HCT116 (cell line): ENCODE data around the gene PDK2. TPM values are rescaled to one million over a fixed set of nuclear protein-coding genes. Genes with fewer than 3 reads are reported as not detected.

ENCODE experiments used
- ATAC-seq: fragments of 200-7000 bp; cut with Tn5 transposase; 2 replicates; pipeline ENCODE4 v1.9.1; 2020; ENCODE audit warnings: mild to moderate bottlenecking, moderate library complexity
- BruUV-seq: library from RNA; stranded (reverse); fragments of 400-500 nt; replicated peaks from 2 replicates; lab custom pipeline; 2021; lab: Mats Ljungman, UMichigan
- CTCF ChIA-PET: fragments of 300-600 bp; sonication (Branson Sonifier 250); formaldehyde crosslinking; loops from one replicate; lab custom pipeline; 2021; ENCODE audit warnings: antibody characterized with exemption; lab: Charles Lee
- POLR2A ChIA-PET: fragments of 300-600, 350-600 bp; sonication (Branson Sonifier 250); formaldehyde crosslinking; loops from one replicate; lab custom pipeline; 2021; ENCODE audit warnings: antibody characterized with exemption; lab: Charles Lee
- RAD21 ChIA-PET, 2 experiments: fragments of 300-600 bp; sonication (Branson Sonifier 250); formaldehyde crosslinking; loops; one replicate each; lab custom pipeline; 2023; ENCODE audit warnings: low total read pairs in 2 of 2; ENCODE audit not compliant: uncharacterized antibody in 2 of 2, unreplicated experiment in 2 of 2, low non-redundant PET in 1 of 2; lab: Charles Lee
- DNase-seq: peaks from one replicate; pipeline ENCODE4 v3.0.0-alpha.2; 2010; ENCODE audit warnings: low read depth, low spot score
- H2AFZ ChIP-seq: fragments of 200-600 bp; shearing (Covaris generic), sonication (generic); 2 replicates; pipeline ENCODE4 v1.6.1; 2017; ENCODE audit warnings: low read depth, mixed run types, mixed read lengths, antibody characterized with exemption, low read length; ENCODE audit not compliant: poor library complexity, severe bottlenecking
- H3K27ac ChIP-seq: 2 replicates; pipeline ENCODE4 v1.5.1; 2012; ENCODE audit warnings: low read depth, low read length
- H3K27me3 ChIP-seq: fragments of 200-600 bp; sonication (generic); 2 replicates; pipeline ENCODE4 v1.6.1; 2016; ENCODE audit warnings: mixed run types, low read length, mixed read lengths; ENCODE audit not compliant: insufficient read depth
- H3K36me3 ChIP-seq, 2 experiments: fragments of 200-500 bp in 1 of 2; fragments of 200-600 bp in 1 of 2; sonication (Bioruptor generic) in 1 of 2; sonication (generic) in 1 of 2; 2 replicates each; pipeline versions ENCODE4 v1.5.1 to v1.6.1; 2014 to 2016; ENCODE audit warnings: low read length in 2 of 2, inconsistent platforms in 1 of 2, mixed read lengths in 1 of 2, mixed run types in 1 of 2; ENCODE audit not compliant: insufficient read depth in 2 of 2, control insufficient read depth in 1 of 2
- H3K4me1 ChIP-seq, 2 experiments: fragments of 200-600 bp in 1 of 2; sonication (generic) in 1 of 2; 2 replicates each; pipeline versions ENCODE4 v1.5.1 to v1.6.1; 2012 to 2017; ENCODE audit warnings: low read length in 2 of 2, inconsistent platforms in 1 of 2, mild to moderate bottlenecking in 1 of 2, mixed read lengths in 1 of 2, mixed run types in 1 of 2, moderate library complexity in 1 of 2; ENCODE audit not compliant: insufficient read depth in 2 of 2, control insufficient read depth in 1 of 2
- H3K4me2 ChIP-seq: fragments of 200-600 bp; sonication (generic); 2 replicates; pipeline ENCODE4 v1.6.1; 2017; ENCODE audit warnings: mixed run types, low read length, mixed read lengths
- H3K4me3 ChIP-seq, 2 experiments: fragments of 200-600 bp in 1 of 2; sonication (generic) in 1 of 2; replicated peaks in 1 of 2; 2 replicates each; pipeline ENCODE4 v1.5.1; 2011 to 2016; ENCODE audit warnings: low read length in 2 of 2, control low read depth in 1 of 2, low read depth in 1 of 2, mild to moderate bottlenecking in 1 of 2, mixed read lengths in 1 of 2, mixed run types in 1 of 2
- H3K79me2 ChIP-seq: fragments of 200-600 bp; sonication (generic); 2 replicates; pipeline ENCODE4 v1.6.1; 2017; ENCODE audit warnings: mild to moderate bottlenecking, mixed run types, low read length, moderate library complexity, mixed read lengths; ENCODE audit not compliant: insufficient read depth
- H3K9ac ChIP-seq: fragments of 200-600 bp; sonication (generic); 2 replicates; pipeline ENCODE4 v1.6.1; 2016; ENCODE audit warnings: low read length, mixed read lengths
- H3K9me2 ChIP-seq: fragments of 200-600 bp; sonication (generic), shearing (Covaris generic); 2 replicates; pipeline ENCODE4 v1.6.1; 2017; ENCODE audit warnings: mixed run types, mild to moderate bottlenecking, moderate library complexity; ENCODE audit not compliant: insufficient read depth
- H3K9me3 ChIP-seq, 2 experiments: fragments of 200-500 bp in 1 of 2; fragments of 200-600 bp in 1 of 2; sonication (Bioruptor generic) in 1 of 2; sonication (generic) in 1 of 2; 2 replicates each; pipeline ENCODE4 v1.6.1; 2014 to 2017; ENCODE audit warnings: low read length in 2 of 2, mixed read lengths in 2 of 2, inconsistent platforms in 1 of 2, low read depth in 1 of 2, mild to moderate bottlenecking in 1 of 2, mixed run types in 1 of 2, moderate library complexity in 1 of 2; ENCODE audit not compliant: control insufficient read depth in 1 of 2, insufficient read depth in 1 of 2
- H4K20me1 ChIP-seq: fragments of 200-600 bp; sonication (generic), shearing (Covaris generic); 2 replicates; pipeline ENCODE4 v1.6.1; 2017; ENCODE audit warnings: mixed run types, mild to moderate bottlenecking, moderate library complexity; ENCODE audit not compliant: insufficient read depth
- ATF3 ChIP-seq: IDR thresholded peaks from 2 replicates; pipeline ENCODE4 v1.6.1; 2012
- CTCF ChIP-seq, 3 experiments: fragments of 200-600 bp in 1 of 3; sonication (generic) in 1 of 3; IDR thresholded peaks in 2 of 3; conservative IDR thresholded peaks in 1 of 3; 2 replicates each; pipeline ENCODE4 v1.5.1; 2012 to 2017; ENCODE audit warnings: low read depth in 2 of 3, low read length in 2 of 3, antibody characterized with exemption in 1 of 3, borderline replicate concordance in 1 of 3, control low read depth in 1 of 3, mild to moderate bottlenecking in 1 of 3, mixed read lengths in 1 of 3, mixed run types in 1 of 3, moderate library complexity in 1 of 3; ENCODE audit not compliant: insufficient read depth in 1 of 3
- ELF1 ChIP-seq: IDR thresholded peaks from 2 replicates; pipeline ENCODE4 v1.6.1; 2012; ENCODE audit warnings: low read depth, borderline replicate concordance
- EZH2 ChIP-seq: fragments of 200-600 bp; sonication (generic); IDR thresholded peaks from 2 replicates; pipeline ENCODE4 v1.6.1; 2017; ENCODE audit warnings: antibody characterized with exemption, mixed run types
- FOSL1 ChIP-seq: IDR thresholded peaks from 2 replicates; pipeline ENCODE4 v1.6.1; 2012; ENCODE audit warnings: low read depth
- POLR2AphosphoS5 ChIP-seq: IDR thresholded peaks from 2 replicates; pipeline ENCODE4 v1.6.1; 2011; ENCODE audit warnings: mild to moderate bottlenecking, low read depth, low read length, moderate library complexity
- SIN3A ChIP-seq: IDR thresholded peaks from 2 replicates; pipeline ENCODE4 v1.6.1; 2012; ENCODE audit warnings: low read depth
- SP1 ChIP-seq: IDR thresholded peaks from 2 replicates; pipeline ENCODE4 v1.6.1; 2012; ENCODE audit warnings: low read depth
- SRF ChIP-seq: IDR thresholded peaks from 2 replicates; pipeline ENCODE4 v1.6.1; 2012; ENCODE audit warnings: low read depth
- TCF7L2 ChIP-seq: IDR thresholded peaks from 2 replicates; pipeline ENCODE4 v1.7.0; 2011; ENCODE audit warnings: borderline replicate concordance, inconsistent platforms; ENCODE audit not compliant: insufficient read depth, insufficient read length; ENCODE audit errors: extremely low read depth
- YY1 ChIP-seq: IDR thresholded peaks from 2 replicates; pipeline ENCODE4 v1.6.1; 2011; ENCODE audit warnings: low read length, low read depth, moderate library complexity, mild to moderate bottlenecking; ENCODE audit not compliant: insufficient replicate concordance; ENCODE audit errors: extremely low read depth
- ZBTB33 ChIP-seq: IDR thresholded peaks from 2 replicates; pipeline ENCODE4 v1.6.1; 2011; ENCODE audit warnings: mild to moderate bottlenecking, low read length, moderate library complexity; ENCODE audit not compliant: insufficient replicate concordance; ENCODE audit errors: extremely low read depth
- ZFX ChIP-seq: fragments of 450-650 bp; IDR thresholded peaks from 2 replicates; pipeline ENCODE4 v1.6.1; 2017
- intact Hi-C: fragments of 100-400 bp; cut with micrococcal nuclease; formaldehyde crosslinking; loops from 2 replicates; pipeline ENCODE4 v1.10.0; 2022
- total RNA-seq: library from RNA; stranded (reverse); gene quantifications from one replicate; pipeline ENCODE4 v1.2.1, GENCODE V29; 2021; ENCODE audit not compliant: unreplicated experiment

The PDK2 gene
- total RNA-seq, 1 experiment from 2014 or later = 39.1 TPM

GRCh38 chr17:50157891-50158290, 62.7 kb downstream of the PDK2 start:
- POLR2A ChIA-PET = no interaction called here
- no peak for DNase-seq
- no peak overlapping the region for H3K9ac ChIP-seq
- H2AFZ ChIP-seq = no peak overlapping the region
- peaks cover 36 to 45% of the 10 kb centered on the region in 2 experiments for H3K4me1 ChIP-seq
- ATAC-seq = no peak
- H3K4me2 ChIP-seq = no peak overlapping the region
- no peaks in the 10 kb centered on the region for H4K20me1 ChIP-seq
- H3K9me2 ChIP-seq = no peaks in the 10 kb centered on the region
- intact Hi-C loops = no loop called here
- CTCF ChIA-PET = interaction anchor here (0.7 to 1.2 kb wide), 2 partner anchors 12 to 20 kb away, joined by 3 to 4 read pairs; no protein-coding TSS in a partner anchor
- no peaks in the 10 kb centered on the region for H3K79me2 ChIP-seq
- no peaks in the 10 kb centered on the region for H3K9me3 ChIP-seq
- H3K27me3 ChIP-seq = no peaks in the 10 kb centered on the region
- no peak for TF ChIP-seq SP1
- no peak for TF ChIP-seq ELF1
- no peak for TF ChIP-seq ATF3
- RAD21 ChIA-PET = no interaction called here
- H3K36me3 ChIP-seq = no peaks in the 10 kb centered on the region
- no peak overlapping the region for H3K4me3 ChIP-seq
- no TSS peak for BruUV-seq
- H3K27ac ChIP-seq = no peak overlapping the region

- H3K9me2 ChIP-seq = no peaks in the 10 kb centered on the region
- no peaks in the 10 kb centered on the region for H4K20me1 ChIP-seq
- POLR2A ChIA-PET = interaction anchor here (2.8 kb wide), 1 partner anchor 9 kb away, joined by 22 read pairs; no protein-coding TSS in a partner anchor
- no peaks in the 10 kb centered on the region for H3K79me2 ChIP-seq
- H3K9ac ChIP-seq = peak overlapping the region; percentile 45
- DNase-seq (peak; percentile 86), ATAC-seq (peak; percentile 95)
- H3K4me3 ChIP-seq = peak overlapping the region; percentile 46 to 59
- no peaks in the 10 kb centered on the region for H3K36me3 ChIP-seq
- intact Hi-C loops = loop anchor here (2.0 kb wide), 1 partner anchor 46 kb away; no protein-coding TSS in a partner anchor
- no peaks in the 10 kb centered on the region for H3K9me3 ChIP-seq
- TSS peak; percentile 64 for BruUV-seq
- H3K4me1 ChIP-seq = peaks cover 20 to 34% of the 10 kb centered on the region in 2 experiments
- no peak overlapping the region; the same call in 1 of the 2 replicates for H3K27ac ChIP-seq
- CTCF ChIA-PET = interaction anchor here (0.8 to 2.8 kb wide), 13 partner anchors 9 to 174 kb away, joined by 3 to 31 read pairs (median 4); partner anchors contain the start of gene PPP1R9B
- H3K4me2 ChIP-seq = peak overlapping the region; percentile 88
- H3K27me3 ChIP-seq = no peaks in the 10 kb centered on the region
- H2AFZ ChIP-seq = peak overlapping the region; percentile 76
- RAD21 ChIA-PET = interaction anchor here (0.6 to 0.8 kb wide), 2 partner anchors 10 kb away, joined by 4 to 6 read pairs; no protein-coding TSS in a partner anchor
- TF ChIP-seq POLR2AphosphoS5 (peak; percentile 86), ZBTB33 (no peak), SP1 (no peak), FOSL1 (no peak), SIN3A (no peak), EZH2 (no peak), SRF (no peak), YY1 (peak; percentile 74), TCF7L2 (peak; percentile 90), ZFX (no peak), CTCF (IDR thresholded peaks at IDR 0.05 in 2 of 3, conservative IDR thresholded peaks at IDR 0.05 in 1 of 3; ENCODE audit: borderline replicate concordance in 1 of 3, insufficient read depth in 1 of 3, low read depth in 2 of 3, low read length in 2 of 3) (peak; percentile 97 to 98 (median 97))
Observed at GRCh38 chr17:50161023-50161910, 66.1 kb downstream of the PDK2 start.
